ENCODE results near the gene CLEC4F. TPM values are rescaled to one million over a fixed set of nuclear protein-coding genes. Genes with fewer than 3 reads are reported as not detected.

Gene CLEC4F
- total RNA-seq, 1 experiment from 2014 or later, result not detected

GRCh38 chr2:70826696-70827350, 6.4 kb upstream of the CLEC4F start:
- intact Hi-C loops (cut with micrococcal nuclease; ENCODE audit: unreplicated experiment), result no loop called here
- TF ChIP-seq EZH2 (IDR thresholded peaks at IDR 0.05; ENCODE audit: low read depth), result no peak
- TF ChIP-seq CTCF (conservative IDR thresholded peaks at IDR 0.05), result no peak
- Histone ChIP-seq H2AFZ (no peak overlapping the region), H3K27me3 (ENCODE audit: insufficient read depth, low read depth) (peaks cover 65% of the 10 kb centered on the region), H3K9me2 (ENCODE audit: insufficient read depth) (no peaks in the 10 kb centered on the region), H3K4me1 (replicated peaks; ENCODE audit: insufficient read depth) (no peaks in the 10 kb centered on the region), H4K20me1 (ENCODE audit: insufficient read depth) (no peaks in the 10 kb centered on the region), H3F3A (ENCODE audit: insufficient read depth, low read depth) (no peaks in the 10 kb centered on the region), H3K79me2 (ENCODE audit: low read depth) (no peaks in the 10 kb centered on the region), H3K4me3 (no peak overlapping the region), H3K4me2 (no peak overlapping the region), H3K36me3 (ENCODE audit: low read depth) (no peaks in the 10 kb centered on the region), H3K27ac (no peak overlapping the region), H3K9me3 (ENCODE audit: insufficient read depth, low read depth) (no peaks in the 10 kb centered on the region)
- DNase-seq, result no peak
- no TSS peak for BruUV-seq (replicated peaks)
- ChIA-PET POLR2A (ENCODE audit: unreplicated experiment) (no interaction called here), CTCF (interaction anchor here (0.6 kb wide), 1 partner anchor 25 kb away, joined by 3 read pairs; no protein-coding TSS in a partner anchor)

GRCh38 chr2:70823249-70823648, 2.9 kb upstream of the CLEC4F start:
- Histone ChIP-seq H3K79me2 (ENCODE audit: low read depth) (no peaks in the 10 kb centered on the region), H2AFZ (no peak overlapping the region), H3K9me3 (ENCODE audit: insufficient read depth, low read depth) (no peaks in the 10 kb centered on the region), H3K4me3 (no peak overlapping the region), H3F3A (ENCODE audit: insufficient read depth, low read depth) (no peaks in the 10 kb centered on the region), H3K27me3 (ENCODE audit: insufficient read depth, low read depth) (peaks cover 64% of the 10 kb centered on the region), H3K4me1 (replicated peaks; ENCODE audit: insufficient read depth) (no peaks in the 10 kb centered on the region), H3K4me2 (no peak overlapping the region), H3K9me2 (ENCODE audit: insufficient read depth) (no peaks in the 10 kb centered on the region), H3K36me3 (ENCODE audit: low read depth) (no peaks in the 10 kb centered on the region), H3K27ac (no peak overlapping the region), H4K20me1 (ENCODE audit: insufficient read depth) (no peaks in the 10 kb centered on the region)
- ChIA-PET CTCF (no interaction called here), POLR2A (ENCODE audit: unreplicated experiment) (no interaction called here)
- DNase-seq, result no peak
- no TSS peak for BruUV-seq (replicated peaks)
- intact Hi-C loops (cut with micrococcal nuclease; ENCODE audit: unreplicated experiment), result no loop called here
- TF ChIP-seq CTCF (conservative IDR thresholded peaks at IDR 0.05), result no peak
- no peak for TF ChIP-seq EZH2 (IDR thresholded peaks at IDR 0.05; ENCODE audit: low read depth)

- no peak for DNase-seq
Observed at GRCh38 chr2:70822843-70823242, 2.4 kb upstream of the CLEC4F start.

More at GRCh38 chr2:70822843-70823242, 2.4 kb upstream of the CLEC4F start:
- no TSS peak for BruUV-seq (replicated peaks)
- POLR2A ChIA-PET (ENCODE audit: unreplicated experiment), result no interaction called here
- Histone ChIP-seq H3K4me3 (no peak overlapping the region), H3K9me2 (ENCODE audit: insufficient read depth) (no peaks in the 10 kb centered on the region), H3K36me3 (ENCODE audit: low read depth) (no peaks in the 10 kb centered on the region), H3K79me2 (ENCODE audit: low read depth) (no peaks in the 10 kb centered on the region), H3K27ac (no peak overlapping the region), H2AFZ (no peak overlapping the region), H4K20me1 (ENCODE audit: insufficient read depth) (no peaks in the 10 kb centered on the region), H3K9me3 (ENCODE audit: insufficient read depth, low read depth) (no peaks in the 10 kb centered on the region), H3F3A (ENCODE audit: insufficient read depth, low read depth) (no peaks in the 10 kb centered on the region), H3K4me2 (no peak overlapping the region), H3K4me1 (replicated peaks; ENCODE audit: insufficient read depth) (no peaks in the 10 kb centered on the region), H3K27me3 (ENCODE audit: insufficient read depth, low read depth) (peaks cover 65% of the 10 kb centered on the region)
- intact Hi-C loops (cut with micrococcal nuclease; ENCODE audit: unreplicated experiment), result no loop called here
- CTCF ChIA-PET, result no interaction called here
- TF ChIP-seq CTCF (conservative IDR thresholded peaks at IDR 0.05), result no peak
- TF ChIP-seq EZH2 (IDR thresholded peaks at IDR 0.05; ENCODE audit: low read depth), result no peak

Measured in PC-9 (cell line).